ENCODE data around the gene PPFIA1. TPM values are rescaled to one million over a fixed set of nuclear protein-coding genes. Genes with fewer than 3 reads are reported as not detected.

The PPFIA1 gene
- total RNA-seq, 2 donors from 2014 or later, result 47.8 to 82.9 TPM

DNA sequence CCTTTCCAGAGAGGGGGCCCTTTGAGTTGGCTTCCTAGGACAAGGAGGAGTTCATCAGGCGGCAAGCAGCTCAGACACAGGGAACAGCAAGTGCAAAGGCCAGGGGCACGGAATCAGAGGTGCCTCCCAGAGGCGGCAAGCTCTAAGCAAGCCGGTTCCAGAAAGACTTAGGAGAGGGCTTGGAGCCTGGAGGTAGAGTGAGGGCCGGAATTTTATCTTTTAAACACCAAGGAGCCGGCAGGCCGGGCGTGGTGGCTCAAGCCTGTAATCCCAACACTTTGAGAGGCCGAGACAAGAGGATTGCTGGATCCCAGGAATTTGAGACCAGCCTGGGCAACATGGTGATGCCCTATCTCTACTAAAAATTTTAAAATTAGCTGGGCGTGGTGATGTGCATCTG lies 40.8 kb upstream of the PPFIA1 start:
- Histone ChIP-seq H3K9me3 (peaks cover 3% of the 10 kb centered on the region), H3K4me1 (ENCODE audit: control insufficient read depth in 1 of 2, low read depth in 2 of 2) (peaks cover 6 to 12% of the 10 kb centered on the region in 2 donors), H3K27ac (no peak overlapping the region), H3K36me3 (no peaks in the 10 kb centered on the region), H3K4me3 (no peak overlapping the region), H3K27me3 (replicated peaks; ENCODE audit: insufficient read depth) (no peaks in the 10 kb centered on the region)
- DNase-seq (ENCODE audit: low spot score) (no peak), ATAC-seq (ENCODE audit: insufficient number of reproducible peaks, low FRiP score, low read depth) (no peak)
- TF ChIP-seq CTCF (IDR thresholded peaks at IDR 0.05), result no peak

GRCh38 chr11:70230151-70230839 lies 40.2 kb upstream of the PPFIA1 start:
- H3K9me3 ChIP-seq, result peaks cover 3% of the 10 kb centered on the region
- H3K4me1 ChIP-seq (ENCODE audit: control insufficient read depth in 1 of 2, low read depth in 2 of 2), result peaks cover 6 to 12% of the 10 kb centered on the region in 2 donors
- H3K27ac ChIP-seq, result peak overlapping the region in 1 of 2 donors; percentile 48
- no peak for DNase-seq (ENCODE audit: low spot score)
- H3K4me3 ChIP-seq, result peak overlapping the region; percentile 28
- no peak for TF ChIP-seq CTCF (IDR thresholded peaks at IDR 0.05)
- no peak for ATAC-seq (ENCODE audit: insufficient number of reproducible peaks, low FRiP score, low read depth)
- no peaks in the 10 kb centered on the region for H3K36me3 ChIP-seq
- H3K27me3 ChIP-seq (replicated peaks; ENCODE audit: insufficient read depth), result no peaks in the 10 kb centered on the region

- no peak for ATAC-seq (ENCODE audit: insufficient number of reproducible peaks, low FRiP score, low read depth)
- Histone ChIP-seq H3K36me3 (no peaks in the 10 kb centered on the region), H3K27ac (peak overlapping the region in 1 of 2 donors; percentile 48), H3K27me3 (replicated peaks; ENCODE audit: insufficient read depth) (no peaks in the 10 kb centered on the region), H3K9me3 (peaks cover 3% of the 10 kb centered on the region), H3K4me1 (ENCODE audit: control insufficient read depth in 1 of 2, low read depth in 2 of 2) (peaks cover 6 to 12% of the 10 kb centered on the region in 2 donors), H3K4me3 (peak overlapping the region; percentile 28)
- TF ChIP-seq CTCF (IDR thresholded peaks at IDR 0.05), result no peak
- DNase-seq (ENCODE audit: low spot score), result no peak
Measured at GRCh38 chr11:70230840-70231710, 39.4 kb upstream of the PPFIA1 start.

GRCh38 chr11:70233034-70233433 lies 37.5 kb upstream of the PPFIA1 start:
- no peak for TF ChIP-seq CTCF (IDR thresholded peaks at IDR 0.05)
- no peak overlapping the region for H3K4me3 ChIP-seq
- no peak overlapping the region for H3K27ac ChIP-seq
- no peaks in the 10 kb centered on the region for H3K27me3 ChIP-seq (replicated peaks; ENCODE audit: insufficient read depth)
- no peak for ATAC-seq (ENCODE audit: insufficient number of reproducible peaks, low FRiP score, low read depth)
- H3K36me3 ChIP-seq, result no peaks in the 10 kb centered on the region
- H3K9me3 ChIP-seq, result peaks cover 3% of the 10 kb centered on the region
- peaks cover 6 to 12% of the 10 kb centered on the region in 2 donors for H3K4me1 ChIP-seq (ENCODE audit: control insufficient read depth in 1 of 2, low read depth in 2 of 2)
- no peak for DNase-seq (ENCODE audit: low spot score)

DNA sequence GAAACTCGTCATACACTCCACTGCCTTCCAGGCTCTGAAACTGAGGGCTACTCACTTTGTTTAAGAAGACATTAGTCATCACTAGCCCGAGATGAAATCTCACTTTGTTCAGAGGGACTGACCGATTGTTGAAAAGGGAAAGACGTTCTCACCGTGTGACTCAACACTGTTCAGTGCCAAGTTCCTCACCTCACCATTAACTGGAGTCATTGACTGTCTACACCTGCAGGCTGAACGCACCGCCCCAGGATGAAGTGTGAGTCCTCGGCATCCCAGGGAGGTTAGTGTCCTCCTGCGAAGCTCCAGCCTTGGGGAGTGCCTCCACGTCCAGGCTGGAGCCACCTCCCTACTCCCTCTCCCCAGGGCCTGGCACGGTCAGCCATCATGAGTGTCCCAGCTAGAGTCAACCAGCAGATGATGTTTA lies 37.0 kb upstream of the PPFIA1 start:
- Histone ChIP-seq H3K27ac (no peak overlapping the region), H3K27me3 (replicated peaks; ENCODE audit: insufficient read depth) (no peaks in the 10 kb centered on the region), H3K9me3 (peaks cover 3% of the 10 kb centered on the region), H3K4me3 (no peak overlapping the region), H3K36me3 (no peaks in the 10 kb centered on the region), H3K4me1 (ENCODE audit: control insufficient read depth in 1 of 2, low read depth in 2 of 2) (peaks cover 6 to 12% of the 10 kb centered on the region in 2 donors)
- no peak for TF ChIP-seq CTCF (IDR thresholded peaks at IDR 0.05)
- ATAC-seq (ENCODE audit: insufficient number of reproducible peaks, low FRiP score, low read depth) (no peak), DNase-seq (ENCODE audit: low spot score) (no peak)

All from thoracic aorta (tissue), 2 donors.